K562 (cell line): Measurements from ENCODE around the gene CDH7. TPM values are rescaled to one million over a fixed set of nuclear protein-coding genes. Genes with fewer than 3 reads are reported as not detected.

ENCODE experiments used
- ATAC-seq: fragments of 200-7000 bp; cut with Tn5 transposase; 3 replicates; pipeline ENCODE4 v1.9.1; 2020; ENCODE audit warnings: moderate library complexity
- BruUV-seq: library from RNA; stranded (reverse); fragments of 400-500 nt; replicated peaks from 2 replicates; lab custom pipeline; 2021; lab: Mats Ljungman, UMichigan
- CTCF ChIA-PET: fragments of 300-600 bp; formaldehyde crosslinking; extraction: SDS; loops from one replicate; lab custom pipeline; 2021; ENCODE audit warnings: low intra/inter-chr PET ratio; lab: Yijun Ruan, JAX
- POLR2A ChIA-PET: fragments of 300-600, 350-650 bp; sonication (Branson Sonifier 250); formaldehyde crosslinking; extraction: SDS; loops from one replicate; lab custom pipeline; 2021; ENCODE audit warnings: antibody characterized with exemption, inconsistent platforms; lab: Yijun Ruan, JAX
- DNase-seq, 4 experiments: peaks; one replicate each; pipeline versions ENCODE4 v3.0.0 to v3.0.0-alpha.2; 2011 to 2018; ENCODE audit warnings: low spot score in 3 of 4, mixed read lengths in 3 of 4; ENCODE audit errors: extremely low read depth in 1 of 4
- FAIRE-seq: peaks from 2 replicates; lab custom pipeline; 2011; peaks lifted over from hg19 to GRCh38; lab: Jason Lieb, UNC
- H2AFZ ChIP-seq: 2 replicates; pipeline ENCODE4 v1.6.0; 2011; ENCODE audit warnings: low read depth, low read length, control low read depth, inconsistent platforms
- H3K27ac ChIP-seq: fragments of 200-600 bp; 3 replicates; pipeline ENCODE4 v1.8.0; 2011; ENCODE audit warnings: low read depth, mild to moderate bottlenecking, control low read depth, inconsistent platforms, low read length, moderate library complexity, mixed read lengths; ENCODE audit errors: extremely low read depth
- H3K27me3 ChIP-seq, 2 experiments: fragments of 300-600 bp in 1 of 2; 2 replicates in 1 of 2; 3 replicates in 1 of 2; pipeline versions ENCODE4 v1.6.0 to v1.8.0; 2011; ENCODE audit warnings: inconsistent platforms in 2 of 2, low read length in 2 of 2, mild to moderate bottlenecking in 1 of 2, mixed read lengths in 1 of 2, moderate library complexity in 1 of 2; ENCODE audit not compliant: control insufficient read depth in 2 of 2, insufficient read depth in 2 of 2
- H3K36me3 ChIP-seq: fragments of 300-600 bp; 3 replicates; pipeline ENCODE4 v1.8.0; 2011; ENCODE audit warnings: mild to moderate bottlenecking, low read length, inconsistent platforms; ENCODE audit not compliant: control insufficient read depth, insufficient read depth
- H3K4me1 ChIP-seq, 2 experiments: fragments of 200-600 bp in 1 of 2; replicated peaks in 1 of 2; 2 replicates in 1 of 2; 3 replicates in 1 of 2; pipeline versions ENCODE4 v1.5.1 to v1.8.0; 2011; ENCODE audit warnings: inconsistent platforms in 2 of 2, low read length in 2 of 2, mild to moderate bottlenecking in 1 of 2, mixed read lengths in 1 of 2, moderate library complexity in 1 of 2; ENCODE audit not compliant: control insufficient read depth in 2 of 2, insufficient read depth in 2 of 2
- H3K4me2 ChIP-seq: 2 replicates; pipeline ENCODE4 v1.6.1; 2011; ENCODE audit warnings: low read length, control low read depth, inconsistent platforms, mixed read lengths; ENCODE audit not compliant: insufficient read depth
- H3K4me3 ChIP-seq: fragments of 200-600 bp; sonication (generic), shearing (Covaris generic); 2 replicates; pipeline ENCODE4 v1.5.1; 2016; ENCODE audit warnings: control low read depth, inconsistent platforms
- H3K79me2 ChIP-seq: fragments of 200-600 bp; 3 replicates; pipeline ENCODE4 v1.8.0; 2011; ENCODE audit warnings: low read length, inconsistent platforms; ENCODE audit not compliant: control insufficient read depth, insufficient read depth
- H3K9ac ChIP-seq, 2 experiments: 2 replicates each; pipeline versions ENCODE4 v1.6.0 to v1.6.1; 2011; ENCODE audit warnings: low read depth in 2 of 2, low read length in 2 of 2, control low read depth in 1 of 2, inconsistent platforms in 1 of 2, mild to moderate bottlenecking in 1 of 2, mixed read lengths in 1 of 2; ENCODE audit not compliant: insufficient read depth in 1 of 2
- H3K9me1 ChIP-seq: one replicate; pipeline ENCODE4 v1.6.0; 2011; ENCODE audit warnings: inconsistent platforms, mild to moderate bottlenecking, low read length, moderate library complexity; ENCODE audit not compliant: control insufficient read depth, insufficient read depth
- H3K9me3 ChIP-seq: replicated peaks from 2 replicates; pipeline ENCODE4 v1.5.1; 2011; ENCODE audit warnings: low read depth, low read length, inconsistent platforms; ENCODE audit not compliant: control insufficient read depth, insufficient read depth
- H4K20me1 ChIP-seq: replicated peaks from 2 replicates; pipeline ENCODE4 v1.6.1; 2011; ENCODE audit warnings: low read length, inconsistent platforms, mixed read lengths; ENCODE audit not compliant: control insufficient read depth, insufficient read depth
- HNRNPL ChIP-seq: fragments of 200-400 bp; formaldehyde crosslinking; IDR thresholded peaks from 2 replicates; pipeline ENCODE4 v1.6.1; 2017; ENCODE audit warnings: low read depth, mild to moderate bottlenecking, low read length
- MXI1 ChIP-seq: IDR thresholded peaks from 2 replicates; pipeline ENCODE4 v1.6.1; 2011; ENCODE audit warnings: low read depth, mild to moderate bottlenecking, improper control_type of control experiment, low read length
- TOE1 ChIP-seq, 2 experiments: fragments of 450-650 bp in 1 of 2; sonication (generic) in 1 of 2; formaldehyde crosslinking in 1 of 2; IDR thresholded peaks; 2 replicates each; pipeline versions ENCODE4 v1.7.1 to v1.8.0; 2016 to 2022; ENCODE audit warnings: borderline replicate concordance in 2 of 2, mild to moderate bottlenecking in 2 of 2, antibody characterized with exemption in 1 of 2, inconsistent platforms in 1 of 2, low read depth in 1 of 2, missing genetic modification reagents in 1 of 2, moderate library complexity in 1 of 2
- WGBS: fragments of 100-300 bp; shearing (Covaris generic); methylation state at CpG from one replicate; pipeline ENCODE4 v1.1.6; 2016; ENCODE audit warnings: low coverage, mixed read lengths; ENCODE audit not compliant: insufficient coverage; ENCODE audit errors: missing lambda C conversion rate; 5-methylcytosine and 5-hydroxymethylcytosine counted together
- in situ Hi-C: fragments of 300-500 bp; cut with MboI; formaldehyde crosslinking; loops from 4 replicates; pipeline ENCODE4 v1.15.0; 2018; ENCODE audit warnings: inconsistent platforms, mixed read lengths
- intact Hi-C: fragments of 100-400 bp; cut with micrococcal nuclease; formaldehyde crosslinking; loops from 2 replicates; pipeline ENCODE4 v1.14.2; 2022
- polyA plus RNA-seq, 8 experiments: library from polyadenylated mRNA; depleted of rRNA in 4 of 8; stranded (reverse) in 5 of 8; unstranded in 3 of 8; fragments of >200 nt; fragmentation: Nextera tagmentation in 2 of 8; fragmentation: Illumina TruSeq in 1 of 8; extraction: Ambion mirVana in 2 of 8; extraction: Trizol in 1 of 8; gene quantifications; 2 replicates each; pipeline versions ENCODE4 v1.2.1 to v1.2.3, GENCODE V29; 2011 to 2014; ENCODE audit warnings: inconsistent platforms in 1 of 8, missing spikeins in 1 of 8
- total RNA-seq, 7 experiments: library from RNA; depleted of rRNA in 6 of 7; stranded (reverse); fragments of >200 nt in 6 of 7; fragmentation: Illumina TruSeq in 2 of 7; extraction: Trizol in 2 of 7; gene quantifications; 2 replicates each; pipeline versions ENCODE4 v1.2.1 to v1.2.3, GENCODE V29; 2011 to 2021; ENCODE audit warnings: low replicate concordance in 1 of 7
- TF ChIP-seq, protein P1 (sequence below), 2 experiments: IDR thresholded peaks; 2 replicates each; pipeline ENCODE4 v1.6.1; 2011; ENCODE audit warnings: borderline replicate concordance in 1 of 2, control low read depth in 1 of 2, low read depth in 1 of 2, low read length in 1 of 2, mild to moderate bottlenecking in 1 of 2, mixed read lengths in 1 of 2, moderate library complexity in 1 of 2; ENCODE audit not compliant: insufficient read depth in 1 of 2, insufficient read length in 1 of 2, poor library complexity in 1 of 2, severe bottlenecking in 1 of 2; ENCODE audit errors: extremely low read depth in 1 of 2
- TF ChIP-seq, protein P2 (sequence below), 3 experiments: fragments of 200-800 bp in 1 of 3; fragments of 250-450 bp in 1 of 3; fragments of 450-650 bp in 1 of 3; sonication (Bioruptor Pico) in 1 of 3; sonication (Bioruptor generic) in 1 of 3; formaldehyde crosslinking in 1 of 3; IDR thresholded peaks; 2 replicates each; pipeline versions ENCODE4 v1.6.1 to v1.8.0; 2016 to 2022; ENCODE audit warnings: mild to moderate bottlenecking in 2 of 3, missing genetic modification characterization in 2 of 3, missing compliant biosample characterization in 1 of 3, moderate library complexity in 1 of 3

CDH7 gene
- total and polyA plus RNA-seq, 9 of the 15 experiments (the other 6 are each of a cell fraction or from before 2014, with no cell fraction given): 0.01 to 0.07 (median 0.05) TPM; not detected in 6

DNA sequence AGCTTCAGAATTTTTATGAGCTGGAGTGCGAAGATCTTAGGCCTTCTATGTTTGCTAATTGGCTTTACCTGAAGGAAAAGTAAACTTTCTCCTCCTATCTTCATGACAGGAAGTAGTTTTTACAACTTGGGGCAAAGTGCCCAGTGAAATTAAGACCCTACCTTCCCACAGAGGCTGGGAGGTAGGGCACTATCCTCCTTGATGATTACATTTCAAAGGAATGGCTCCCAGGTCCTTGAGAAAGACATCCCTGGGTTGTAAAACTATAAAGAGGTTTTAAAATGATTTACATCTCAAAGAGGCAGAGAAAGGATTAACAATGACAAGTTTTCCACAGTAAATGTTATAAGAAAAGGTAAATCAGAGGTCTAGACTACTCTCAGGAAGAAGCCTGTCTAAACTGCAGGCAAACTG lies 155.8 kb downstream of the CDH7 start:
- POLR2A ChIA-PET: no interaction called here
- intact Hi-C loops: no loop called here
- no peak for TF ChIP-seq TOE1 (IDR thresholded peaks at IDR 0.05; ENCODE audit: borderline replicate concordance)
- no peak for TF ChIP-seq TOE1 (CRISPR knock-in tag; IDR thresholded peaks at IDR 0.05; ENCODE audit: borderline replicate concordance, low read depth)
- TF ChIP-seq, all 486 proteins: peak for 0
- WGBS: 0% methylated on average over 1 of the region's 1 CpG
- Histone ChIP-seq H2AFZ (no peak overlapping the region), H3K79me2 (no peaks in the 10 kb centered on the region), H3K9me1 (no peaks in the 10 kb centered on the region), H3K4me1 (no peaks in the 10 kb centered on the region), H3K4me2 (no peak overlapping the region), H3K9me3 (no peaks in the 10 kb centered on the region), H3K27me3 (no peaks in the 10 kb centered on the region), H3K36me3 (no peaks in the 10 kb centered on the region), H3K9ac (no peak overlapping the region), H3K27ac (no peak overlapping the region), H3K4me3 (no peak overlapping the region), H4K20me1 (no peaks in the 10 kb centered on the region)
- DNase-seq: no peak
- CTCF ChIA-PET: no interaction called here
- in situ Hi-C loops: no loop called here
- no peak for ATAC-seq
- no TSS peak for BruUV-seq
- FAIRE-seq: no peak

DNA sequence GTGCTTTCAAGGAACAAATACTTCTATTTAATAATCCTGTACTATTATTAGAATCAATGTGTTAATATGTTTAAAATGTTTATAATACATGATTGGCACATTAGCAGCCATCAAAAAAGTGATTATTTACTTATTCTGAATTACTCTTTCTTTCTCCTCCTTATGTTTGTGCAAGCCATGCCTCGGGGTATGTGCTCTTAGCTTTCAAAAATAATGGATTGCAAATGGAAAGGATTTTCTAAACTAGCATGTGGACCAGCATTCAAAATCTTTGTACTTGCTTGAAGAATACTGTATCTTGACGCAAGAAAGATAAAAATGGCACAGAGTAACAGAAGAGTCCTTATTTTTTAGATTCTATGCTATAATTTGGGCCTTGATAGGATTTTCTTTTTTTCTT lies 156.5 kb downstream of the CDH7 start:
- CTCF ChIA-PET: no interaction called here
- intact Hi-C loops: no loop called here
- no peak for FAIRE-seq
- no peaks in the 10 kb centered on the region for H3K4me1 ChIP-seq
- no peaks in the 10 kb centered on the region for H3K79me2 ChIP-seq
- POLR2A ChIA-PET: no interaction called here
- no peaks in the 10 kb centered on the region for H3K27me3 ChIP-seq
- H3K27ac ChIP-seq: no peak overlapping the region
- no peak overlapping the region for H3K9ac ChIP-seq
- ATAC-seq: no peak
- in situ Hi-C loops: no loop called here
- no peak overlapping the region for H3K4me2 ChIP-seq
- WGBS: 0% methylated on average over 2 of the region's 2 CpGs
- H3K4me3 ChIP-seq: no peak overlapping the region
- TF ChIP-seq, protein P1, sequence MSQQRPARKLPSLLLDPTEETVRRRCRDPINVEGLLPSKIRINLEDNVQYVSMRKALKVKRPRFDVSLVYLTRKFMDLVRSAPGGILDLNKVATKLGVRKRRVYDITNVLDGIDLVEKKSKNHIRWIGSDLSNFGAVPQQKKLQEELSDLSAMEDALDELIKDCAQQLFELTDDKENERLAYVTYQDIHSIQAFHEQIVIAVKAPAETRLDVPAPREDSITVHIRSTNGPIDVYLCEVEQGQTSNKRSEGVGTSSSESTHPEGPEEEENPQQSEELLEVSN (IDR thresholded peaks at IDR 0.05; ENCODE audit: borderline replicate concordance in 1 of 2, extremely low read depth in 1 of 2, insufficient read depth in 1 of 2, insufficient read length in 1 of 2, low read depth in 1 of 2, low read length in 1 of 2, poor library complexity in 1 of 2, severe bottlenecking in 1 of 2): no peak
- TF ChIP-seq MXI1 (no peak), HNRNPL (no peak)
- TF ChIP-seq, protein P2, sequence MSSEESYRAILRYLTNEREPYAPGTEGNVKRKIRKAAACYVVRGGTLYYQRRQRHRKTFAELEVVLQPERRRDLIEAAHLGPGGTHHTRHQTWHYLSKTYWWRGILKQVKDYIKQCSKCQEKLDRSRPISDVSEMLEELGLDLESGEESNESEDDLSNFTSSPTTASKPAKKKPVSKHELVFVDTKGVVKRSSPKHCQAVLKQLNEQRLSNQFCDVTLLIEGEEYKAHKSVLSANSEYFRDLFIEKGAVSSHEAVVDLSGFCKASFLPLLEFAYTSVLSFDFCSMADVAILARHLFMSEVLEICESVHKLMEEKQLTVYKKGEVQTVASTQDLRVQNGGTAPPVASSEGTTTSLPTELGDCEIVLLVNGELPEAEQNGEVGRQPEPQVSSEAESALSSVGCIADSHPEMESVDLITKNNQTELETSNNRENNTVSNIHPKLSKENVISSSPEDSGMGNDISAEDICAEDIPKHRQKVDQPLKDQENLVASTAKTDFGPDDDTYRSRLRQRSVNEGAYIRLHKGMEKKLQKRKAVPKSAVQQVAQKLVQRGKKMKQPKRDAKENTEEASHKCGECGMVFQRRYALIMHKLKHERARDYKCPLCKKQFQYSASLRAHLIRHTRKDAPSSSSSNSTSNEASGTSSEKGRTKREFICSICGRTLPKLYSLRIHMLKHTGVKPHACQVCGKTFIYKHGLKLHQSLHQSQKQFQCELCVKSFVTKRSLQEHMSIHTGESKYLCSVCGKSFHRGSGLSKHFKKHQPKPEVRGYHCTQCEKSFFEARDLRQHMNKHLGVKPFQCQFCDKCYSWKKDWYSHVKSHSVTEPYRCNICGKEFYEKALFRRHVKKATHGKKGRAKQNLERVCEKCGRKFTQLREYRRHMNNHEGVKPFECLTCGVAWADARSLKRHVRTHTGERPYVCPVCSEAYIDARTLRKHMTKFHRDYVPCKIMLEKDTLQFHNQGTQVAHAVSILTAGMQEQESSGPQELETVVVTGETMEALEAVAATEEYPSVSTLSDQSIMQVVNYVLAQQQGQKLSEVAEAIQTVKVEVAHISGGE (CRISPR knock-in tag; IDR thresholded peaks at IDR 0.05): no peak
- no peak for DNase-seq
- no peak overlapping the region for H2AFZ ChIP-seq
- no peaks in the 10 kb centered on the region for H3K36me3 ChIP-seq
- no TSS peak for BruUV-seq
- no peaks in the 10 kb centered on the region for H4K20me1 ChIP-seq
- no peaks in the 10 kb centered on the region for H3K9me1 ChIP-seq
- H3K9me3 ChIP-seq: no peaks in the 10 kb centered on the region
